HepG2 (cell line): ENCODE data around the gene ZBTB7C.

Experiments
- AGO2 ChIP-seq: fragments of 200-400 bp; formaldehyde crosslinking; optimal IDR thresholded peaks from 2 replicates; pipeline ENCODE3; 2017; ENCODE audit warnings: mild to moderate bottlenecking, low read depth, low read length, moderate library complexity
- ESRRA ChIP-seq: sonication (generic); formaldehyde crosslinking; IDR thresholded peaks from 2 replicates; pipeline ENCODE4 v1.5.1; 2020; ENCODE audit warnings: mild to moderate bottlenecking, low read depth, missing genetic modification reagents
- NBN ChIP-seq: fragments of 450-650 bp; conservative IDR thresholded peaks from 2 replicates; pipeline ENCODE4 v1.6.1; 2017
- NFYB ChIP-seq: sonication (generic); formaldehyde crosslinking; IDR thresholded peaks from 2 replicates; pipeline ENCODE4 v1.4.0; 2020; ENCODE audit warnings: missing genetic modification reagents
- PHF8 ChIP-seq: sonication (generic); formaldehyde crosslinking; IDR thresholded peaks from 2 replicates; pipeline ENCODE4 v1.5.0; 2020; ENCODE audit warnings: missing genetic modification reagents
- PLRG1 ChIP-seq: fragments of 450-650 bp; conservative IDR thresholded peaks from 2 replicates; pipeline ENCODE4 v1.6.1; 2016
- RAD21 ChIP-seq: fragments of 450-650 bp; formaldehyde crosslinking; IDR thresholded peaks from 2 replicates; pipeline ENCODE4 v1.5.0; 2020; ENCODE audit warnings: mild to moderate bottlenecking
- RNF2 ChIP-seq: fragments of 450-650 bp; conservative IDR thresholded peaks from 2 replicates; pipeline ENCODE4 v1.6.1; 2016; ENCODE audit warnings: low read depth
- SALL2 ChIP-seq: sonication (generic); formaldehyde crosslinking; IDR thresholded peaks from 2 replicates; pipeline ENCODE4 v1.8.1; 2023; ENCODE audit warnings: mild to moderate bottlenecking, missing genetic modification reagents, inconsistent platforms
- SKIL ChIP-seq: sonication (generic); formaldehyde crosslinking; IDR thresholded peaks from 2 replicates; pipeline ENCODE4 v1.8.0; 2022; ENCODE audit warnings: missing genetic modification reagents, mild to moderate bottlenecking, moderate library complexity, borderline replicate concordance
- SNAPC5 ChIP-seq: sonication (generic); formaldehyde crosslinking; IDR thresholded peaks from 2 replicates; pipeline ENCODE4 v1.8.1; 2023; ENCODE audit warnings: mild to moderate bottlenecking, missing genetic modification reagents, borderline replicate concordance
- ZNF264 ChIP-seq: sonication (generic); formaldehyde crosslinking; IDR thresholded peaks from 2 replicates; pipeline ENCODE4 v1.4.0; 2020; ENCODE audit warnings: missing genetic modification reagents
- ZNF274 ChIP-seq: sonication (generic); formaldehyde crosslinking; IDR thresholded peaks from 2 replicates; pipeline ENCODE4 v1.5.1; 2020; ENCODE audit warnings: mild to moderate bottlenecking, missing genetic modification reagents
- ZNF766 ChIP-seq: sonication (generic); formaldehyde crosslinking; IDR thresholded peaks from 2 replicates; pipeline ENCODE4 v1.5.0; 2020; ENCODE audit warnings: missing genetic modification reagents, borderline replicate concordance

GRCh38 chr18:48356909-48357631 is 52.1 kb downstream of the ZBTB7C start:
- TF ChIP-seq PHF8 (CRISPR knock-in tag) (no peak), NFYB (CRISPR knock-in tag) (no peak), SKIL (CRISPR knock-in tag) (no peak), RAD21 (CRISPR knock-in tag) (no peak), SALL2 (no peak), NBN (no peak), ESRRA (CRISPR knock-in tag) (no peak), PLRG1 (no peak), ZNF264 (CRISPR knock-in tag) (no peak), AGO2 (no peak), SNAPC5 (CRISPR knock-in tag) (no peak), RNF2 (no peak), ZNF274 (no peak), ZNF766 (no peak)
